Activated naive CD4-positive, alpha-beta T cell treated with anti-CD3 and anti-CD28 coated beads for 36 hours (primary cell): ENCODE data around the gene NEK5. TPM values are rescaled to one million over a fixed set of nuclear protein-coding genes. Genes with fewer than 3 reads are reported as not detected.

Experiments used
- CTCF ChIA-PET: fragments of 350-600 bp; sonication (Branson Sonifier 250); formaldehyde crosslinking; loops from one replicate; lab custom pipeline; 2021; ENCODE audit warnings: antibody characterized with exemption; lab: Charles Lee
- DNase-seq: peaks from one replicate; pipeline ENCODE4 v3.0.0-alpha.2; 2020
- H3K27ac Mint-ChIP-seq: one replicate; pipeline ENCODE4 v1.8.0; 2021; ENCODE audit warnings: mild to moderate bottlenecking, mixed read lengths
- H3K27me3 Mint-ChIP-seq: one replicate; pipeline ENCODE4 v1.8.0; 2021; ENCODE audit warnings: low read depth, mixed read lengths
- H3K36me3 Mint-ChIP-seq: one replicate; pipeline ENCODE4 v1.8.0; 2021; ENCODE audit warnings: low read depth, mixed read lengths
- H3K4me1 Mint-ChIP-seq: one replicate; pipeline ENCODE4 v1.8.0; 2021; ENCODE audit warnings: low read depth, mixed read lengths
- H3K4me3 Mint-ChIP-seq: one replicate; pipeline ENCODE4 v1.8.0; 2021; ENCODE audit warnings: mild to moderate bottlenecking, moderate library complexity, mixed read lengths
- H3K9me3 Mint-ChIP-seq: one replicate; pipeline ENCODE4 v1.8.0; 2021; ENCODE audit warnings: mixed read lengths
- intact Hi-C: fragments of 100-400 bp; cut with micrococcal nuclease; formaldehyde crosslinking; loops from one replicate; pipeline ENCODE4 v1.15.1; 2023
- total RNA-seq, 2 experiments: library from RNA; stranded (reverse); gene quantifications; one replicate each; pipeline ENCODE4 v1.2.3, GENCODE V29; 2021

NEK5 gene
- total RNA-seq, 2 experiments from 2014 or later, result 0.10 to 0.14 TPM

DNA sequence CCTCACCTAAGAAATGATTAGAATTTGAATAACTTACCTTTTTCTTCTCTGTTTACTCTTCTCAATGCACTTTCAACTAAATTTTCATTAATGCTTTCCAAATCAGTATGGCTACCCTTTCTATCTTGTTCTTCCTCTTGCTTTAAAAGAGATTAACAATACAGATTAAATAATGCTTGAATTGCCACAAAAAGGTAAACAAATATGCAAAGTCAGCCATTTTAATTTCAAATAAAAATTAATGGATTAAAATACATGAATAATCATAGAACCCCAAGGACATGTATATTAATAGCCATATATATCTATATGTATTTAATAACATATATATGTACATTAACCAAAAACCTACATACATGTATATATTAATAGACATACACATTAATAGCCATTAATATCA lies 7.9 kb upstream of the NEK5 start:
- H3K4me3 Mint-ChIP-seq, result no peak overlapping the region
- H3K27ac Mint-ChIP-seq, result no peak overlapping the region
- H3K27me3 Mint-ChIP-seq, result no peaks in the 10 kb centered on the region
- CTCF ChIA-PET, result no interaction called here
- peaks cover 10% of the 10 kb centered on the region for H3K36me3 Mint-ChIP-seq
- DNase-seq, result no peak
- no peaks in the 10 kb centered on the region for H3K4me1 Mint-ChIP-seq
- intact Hi-C loops, result no loop called here
- H3K9me3 Mint-ChIP-seq, result no peaks in the 10 kb centered on the region

DNA sequence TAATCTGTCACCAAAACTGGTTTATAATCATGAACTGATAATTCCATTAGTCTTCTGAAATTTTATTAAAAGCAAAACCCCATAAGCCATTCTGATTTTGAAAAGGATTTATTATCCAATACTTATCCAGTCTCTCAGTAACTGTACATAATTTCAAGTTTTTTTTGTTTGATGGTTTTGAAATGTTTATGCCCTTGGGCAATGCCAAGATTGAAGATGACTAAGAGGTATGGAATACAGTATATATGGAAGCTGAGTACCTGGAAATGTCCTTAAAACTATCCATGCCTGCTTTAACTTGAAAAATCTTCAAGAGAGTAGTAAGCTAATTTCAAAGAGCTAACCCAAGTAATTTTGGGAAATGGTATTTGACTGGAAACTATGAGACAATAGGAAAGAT lies 1.8 kb upstream of the NEK5 start:
- Mint-ChIP-seq H3K4me1 (peaks cover 12% of the 10 kb centered on the region), H3K4me3 (no peak overlapping the region), H3K27ac (no peak overlapping the region), H3K27me3 (peaks cover 2% of the 10 kb centered on the region), H3K9me3 (no peaks in the 10 kb centered on the region), H3K36me3 (peaks cover 1% of the 10 kb centered on the region)
- CTCF ChIA-PET, result interaction anchor here (0.8 to 1.7 kb wide), 4 partner anchors 9 to 490 kb away, joined by 3 to 6 read pairs (median 5); no protein-coding TSS in a partner anchor
- DNase-seq, result no peak
- intact Hi-C loops, result no loop called here

DNA sequence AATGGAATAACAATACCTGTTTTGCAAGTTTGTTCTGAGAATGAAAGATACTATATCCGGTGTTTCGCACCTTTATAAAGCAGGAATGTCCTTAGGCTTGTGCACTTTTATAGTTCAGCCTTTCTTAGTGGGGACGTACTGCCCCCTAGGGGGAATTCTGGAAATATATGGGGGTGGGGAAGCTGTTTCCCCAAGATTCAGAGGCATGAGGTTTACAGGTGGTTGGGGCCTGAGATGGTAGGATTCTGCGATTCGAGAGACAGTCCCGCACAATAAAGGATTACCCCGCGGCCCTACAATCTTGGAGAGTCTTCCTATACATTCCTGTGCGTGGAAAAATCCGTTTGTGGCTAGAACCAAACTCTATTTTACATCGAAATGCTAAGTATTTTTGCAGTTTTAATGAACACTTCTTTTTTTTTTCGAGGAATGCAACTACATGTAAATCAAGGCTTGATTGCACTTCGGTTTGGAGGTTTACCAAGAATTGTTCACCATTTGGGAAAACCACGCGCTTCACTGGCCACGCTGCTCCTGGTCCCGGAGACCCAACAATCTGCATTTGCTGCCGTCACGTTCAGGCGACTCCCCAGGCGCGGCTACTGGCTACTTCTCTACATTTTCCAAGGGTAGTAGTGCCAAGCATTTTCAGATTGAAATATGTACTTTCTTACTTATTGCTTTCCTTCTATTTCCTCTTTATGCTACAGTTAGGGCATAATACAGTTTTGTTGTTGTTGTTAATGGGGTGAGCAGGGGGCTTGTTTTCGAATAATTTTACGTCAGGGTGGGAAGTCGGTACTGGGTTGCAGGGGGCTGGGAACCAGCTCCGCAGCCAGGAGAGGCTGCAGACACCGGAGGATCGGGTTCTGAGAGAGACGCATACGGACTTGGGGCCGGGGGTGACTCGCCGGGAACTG lies 830 bp downstream of the NEK5 start:
- intact Hi-C loops, result loop anchor here (1.0 to 10.0 kb wide), 13 partner anchors 23 to 1001 kb away; partner anchors contain the start of genes ALG11, INTS6, TMEM272 and VPS36
- peak; percentile 73 for DNase-seq
- Mint-ChIP-seq H3K36me3 (peaks cover 1% of the 10 kb centered on the region), H3K9me3 (no peaks in the 10 kb centered on the region), H3K27ac (no peak overlapping the region), H3K4me1 (peaks cover 12% of the 10 kb centered on the region), H3K4me3 (peak overlapping the region; percentile 70), H3K27me3 (peaks cover 2% of the 10 kb centered on the region)
- CTCF ChIA-PET, result interaction anchor here (0.5 to 4.9 kb wide), 44 partner anchors 9 to 1001 kb away, joined by 3 to 55 read pairs (median 4); partner anchors contain the start of genes ALG11, ATP7B, CCDC70 and UTP14C

DNA sequence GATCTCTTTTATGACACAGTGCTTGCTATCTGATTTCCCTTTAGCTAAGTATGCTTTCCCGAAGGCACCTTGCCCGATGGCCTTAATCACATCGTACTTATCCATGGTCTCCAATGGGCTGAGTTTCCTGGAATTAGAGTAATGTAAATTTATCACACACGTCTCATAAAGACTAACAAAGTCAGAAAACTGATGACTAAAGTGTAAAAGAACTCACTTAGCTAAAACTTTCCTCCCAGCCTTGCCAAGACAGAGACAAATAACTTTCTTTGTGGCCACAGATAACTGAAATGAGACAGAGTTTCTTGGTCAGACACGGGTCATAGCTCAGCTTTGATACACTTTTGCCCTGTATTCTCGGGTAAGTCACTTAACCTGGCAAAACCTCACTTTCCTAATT lies 1.5 kb downstream of the NEK5 start:
- intact Hi-C loops, result loop anchor here (1.0 to 10.0 kb wide), 10 partner anchors 23 to 1000 kb away; partner anchors contain the start of genes INTS6 and TMEM272
- no peak for DNase-seq
- H3K27me3 Mint-ChIP-seq, result peaks cover 2% of the 10 kb centered on the region
- H3K27ac Mint-ChIP-seq, result no peak overlapping the region
- no peak overlapping the region for H3K4me3 Mint-ChIP-seq
- H3K36me3 Mint-ChIP-seq, result peaks cover 1% of the 10 kb centered on the region
- no peaks in the 10 kb centered on the region for H3K9me3 Mint-ChIP-seq
- CTCF ChIA-PET, result interaction anchor here (0.6 to 4.9 kb wide), 40 partner anchors 9 to 1001 kb away, joined by 3 to 55 read pairs (median 5); partner anchors contain the start of genes ALG11, ATP7B, CCDC70 and UTP14C
- peaks cover 12% of the 10 kb centered on the region for H3K4me1 Mint-ChIP-seq

DNA sequence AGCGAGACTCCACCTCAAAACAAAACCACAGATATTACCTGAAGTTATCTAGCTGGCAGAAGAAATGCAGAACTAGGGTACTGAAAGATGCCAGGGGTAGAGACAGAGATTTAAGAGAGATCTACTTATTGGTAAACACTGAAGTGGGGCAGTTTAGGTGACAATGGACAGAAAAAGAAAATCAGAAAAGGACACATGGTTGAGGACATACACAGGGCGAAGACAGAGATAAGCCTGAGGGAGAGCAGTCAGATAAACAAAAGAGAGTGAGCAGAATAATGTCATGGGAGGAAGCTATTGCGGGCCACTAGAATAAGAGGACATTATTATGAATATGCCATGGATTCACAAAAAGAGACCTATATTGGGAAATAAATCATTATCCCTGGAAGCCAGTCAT lies 3.3 kb downstream of the NEK5 start:
- Mint-ChIP-seq H3K36me3 (no peaks in the 10 kb centered on the region), H3K27me3 (peaks cover 2% of the 10 kb centered on the region), H3K4me3 (no peak overlapping the region), H3K4me1 (peaks cover 12% of the 10 kb centered on the region), H3K27ac (no peak overlapping the region), H3K9me3 (no peaks in the 10 kb centered on the region)
- CTCF ChIA-PET, result interaction anchor here (0.5 to 4.9 kb wide), 4 partner anchors 74 to 311 kb away, joined by 3 to 55 read pairs (median 21); no protein-coding TSS in a partner anchor
- no peak for DNase-seq
- intact Hi-C loops, result loop anchor here (5.0 to 10.0 kb wide), 3 partner anchors 112 to 998 kb away; partner anchors contain the start of gene INTS6

- H3K4me3 Mint-ChIP-seq, result no peak overlapping the region
- DNase-seq, result no peak
- CTCF ChIA-PET, result interaction anchor here (1.0 kb wide), 1 partner anchor 9 kb away, joined by 5 read pairs; no protein-coding TSS in a partner anchor
- intact Hi-C loops, result no loop called here
- no peaks in the 10 kb centered on the region for H3K4me1 Mint-ChIP-seq
- H3K9me3 Mint-ChIP-seq, result no peaks in the 10 kb centered on the region
- H3K36me3 Mint-ChIP-seq, result no peaks in the 10 kb centered on the region
- H3K27ac Mint-ChIP-seq, result no peak overlapping the region
- H3K27me3 Mint-ChIP-seq, result no peaks in the 10 kb centered on the region
These were observed 10.3 kb downstream of the NEK5 start for GRCh38 chr13:52118595-52118994.

GRCh38 chr13:52118095-52118494 lies 10.8 kb downstream of the NEK5 start:
- no peak overlapping the region for H3K27ac Mint-ChIP-seq
- H3K27me3 Mint-ChIP-seq, result no peaks in the 10 kb centered on the region
- H3K36me3 Mint-ChIP-seq, result no peaks in the 10 kb centered on the region
- no peak overlapping the region for H3K4me3 Mint-ChIP-seq
- intact Hi-C loops, result no loop called here
- CTCF ChIA-PET, result interaction anchor here (1.0 to 1.3 kb wide), 2 partner anchors 9 kb away, joined by 3 to 5 read pairs; no protein-coding TSS in a partner anchor
- H3K4me1 Mint-ChIP-seq, result no peaks in the 10 kb centered on the region
- H3K9me3 Mint-ChIP-seq, result no peaks in the 10 kb centered on the region
- DNase-seq, result no peak

GRCh38 chr13:52112591-52112990 lies 16.3 kb downstream of the NEK5 start:
- Mint-ChIP-seq H3K27me3 (peaks cover 3% of the 10 kb centered on the region), H3K4me1 (no peaks in the 10 kb centered on the region), H3K4me3 (no peak overlapping the region), H3K27ac (no peak overlapping the region), H3K36me3 (no peaks in the 10 kb centered on the region), H3K9me3 (no peaks in the 10 kb centered on the region)
- no peak for DNase-seq
- CTCF ChIA-PET, result interaction anchor here (1.6 kb wide), 1 partner anchor 15 kb away, joined by 4 read pairs; no protein-coding TSS in a partner anchor
- intact Hi-C loops, result no loop called here

DNA sequence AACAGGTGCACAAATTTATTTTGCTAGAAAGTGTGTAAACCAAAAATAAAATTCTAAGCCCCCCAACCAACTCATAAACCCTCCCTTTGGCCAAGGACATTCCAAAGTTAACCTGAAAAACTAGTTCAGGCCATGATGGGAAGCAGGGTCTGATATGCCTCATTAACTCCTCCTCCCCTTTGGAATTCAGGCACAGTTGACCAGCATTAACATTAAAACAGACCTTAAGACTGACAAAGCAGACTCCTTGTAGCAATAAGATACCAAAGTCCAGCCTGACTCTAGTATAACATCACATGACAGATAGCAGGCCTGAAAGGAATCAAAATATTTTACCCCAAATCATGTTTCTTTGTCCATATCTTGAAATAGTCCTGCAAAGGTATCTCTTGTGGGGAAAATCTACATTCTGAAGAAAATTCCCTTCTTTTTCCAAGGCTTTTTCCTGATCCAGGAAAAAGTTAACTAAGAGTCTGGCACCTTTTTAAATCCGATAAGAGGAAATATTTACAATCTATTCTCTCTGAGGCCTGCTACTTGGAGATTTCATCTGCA lies 19.7 kb downstream of the NEK5 start:
- no peaks in the 10 kb centered on the region for H3K9me3 Mint-ChIP-seq
- H3K36me3 Mint-ChIP-seq, result no peaks in the 10 kb centered on the region
- H3K27me3 Mint-ChIP-seq, result peaks cover 3% of the 10 kb centered on the region
- intact Hi-C loops, result no loop called here
- no peaks in the 10 kb centered on the region for H3K4me1 Mint-ChIP-seq
- DNase-seq, result no peak
- CTCF ChIA-PET, result no interaction called here
- H3K4me3 Mint-ChIP-seq, result no peak overlapping the region
- no peak overlapping the region for H3K27ac Mint-ChIP-seq

DNA sequence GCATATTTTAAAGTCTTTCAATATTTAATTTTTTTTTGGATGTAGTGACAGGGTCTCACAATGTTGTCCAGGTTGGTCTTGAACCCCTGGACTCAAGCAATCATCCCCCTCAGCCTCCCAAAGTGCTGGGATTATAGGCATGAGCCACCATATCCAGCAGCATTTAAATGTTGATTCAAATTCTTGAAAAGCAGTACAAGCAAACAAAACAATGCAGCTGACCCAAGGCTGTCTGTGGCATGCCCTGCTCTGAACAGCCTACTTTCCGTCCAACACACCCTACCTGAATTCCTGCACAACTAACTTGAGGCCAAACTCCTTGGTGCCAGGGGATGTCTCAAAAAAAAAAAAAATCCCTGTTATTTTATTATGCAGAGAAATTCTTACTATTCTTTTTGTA lies 23.0 kb downstream of the NEK5 start:
- Mint-ChIP-seq H3K27me3 (no peaks in the 10 kb centered on the region), H3K4me1 (no peaks in the 10 kb centered on the region), H3K27ac (no peak overlapping the region), H3K4me3 (no peak overlapping the region), H3K9me3 (no peaks in the 10 kb centered on the region), H3K36me3 (no peaks in the 10 kb centered on the region)
- CTCF ChIA-PET, result interaction anchor here (0.6 kb wide), 1 partner anchor 66 kb away, joined by 3 read pairs; no protein-coding TSS in a partner anchor
- no peak for DNase-seq
- intact Hi-C loops, result loop anchor here (2.0 kb wide), 1 partner anchor 21 kb away; no protein-coding TSS in a partner anchor

GRCh38 chr13:52104624-52105023 lies 24.2 kb downstream of the NEK5 start:
- intact Hi-C loops, result loop anchor here (2.0 kb wide), 1 partner anchor 22 kb away; no protein-coding TSS in a partner anchor
- H3K4me3 Mint-ChIP-seq, result no peak overlapping the region
- no peak for DNase-seq
- no peak overlapping the region for H3K27ac Mint-ChIP-seq
- no peaks in the 10 kb centered on the region for H3K4me1 Mint-ChIP-seq
- H3K9me3 Mint-ChIP-seq, result no peaks in the 10 kb centered on the region
- no peaks in the 10 kb centered on the region for H3K36me3 Mint-ChIP-seq
- H3K27me3 Mint-ChIP-seq, result no peaks in the 10 kb centered on the region
- CTCF ChIA-PET, result interaction anchor here (0.7 to 2.2 kb wide), 2 partner anchors 23 to 89 kb away, joined by 3 to 6 read pairs; no protein-coding TSS in a partner anchor

GRCh38 chr13:52103386-52103785 lies 25.5 kb downstream of the NEK5 start:
- Mint-ChIP-seq H3K9me3 (no peaks in the 10 kb centered on the region), H3K36me3 (no peaks in the 10 kb centered on the region), H3K27ac (no peak overlapping the region), H3K27me3 (no peaks in the 10 kb centered on the region), H3K4me1 (no peaks in the 10 kb centered on the region), H3K4me3 (no peak overlapping the region)
- CTCF ChIA-PET, result interaction anchor here (0.8 to 2.2 kb wide), 2 partner anchors 24 to 125 kb away, joined by 3 to 6 read pairs; no protein-coding TSS in a partner anchor
- DNase-seq, result no peak
- intact Hi-C loops, result no loop called here
